ENCODE results near the gene C1orf226. TPM values are rescaled to one million over a fixed set of nuclear protein-coding genes. Genes with fewer than 3 reads are reported as not detected.

C1orf226 gene
- total RNA-seq, 1 experiment from 2014 or later = 3.1 TPM

DNA sequence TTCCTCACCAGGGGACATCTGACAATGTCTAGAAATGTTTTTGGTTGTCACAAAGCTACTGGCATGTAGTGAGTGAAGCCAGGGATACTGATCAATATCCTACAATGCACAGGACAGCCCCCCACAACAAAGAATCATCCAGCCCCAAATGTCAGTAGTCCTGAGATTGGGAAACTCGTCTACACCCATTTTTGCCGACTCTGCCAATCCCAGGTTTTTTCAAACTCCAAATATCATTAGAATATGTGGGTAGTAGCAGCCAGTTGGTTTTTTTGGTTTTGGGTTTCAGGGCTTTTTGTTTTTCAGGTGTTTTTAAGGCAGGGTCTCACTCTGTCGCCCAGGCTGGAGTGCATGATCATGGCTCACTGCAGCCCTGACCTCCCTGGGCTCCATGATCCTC lies 10.8 kb upstream of the C1orf226 start:
- POLR2A ChIA-PET = interaction anchor here (0.8 to 4.6 kb wide), 5 partner anchors 11 to 34 kb away, joined by 3 to 77 read pairs (median 9); partner anchors contain the start of gene C1orf226

DNA sequence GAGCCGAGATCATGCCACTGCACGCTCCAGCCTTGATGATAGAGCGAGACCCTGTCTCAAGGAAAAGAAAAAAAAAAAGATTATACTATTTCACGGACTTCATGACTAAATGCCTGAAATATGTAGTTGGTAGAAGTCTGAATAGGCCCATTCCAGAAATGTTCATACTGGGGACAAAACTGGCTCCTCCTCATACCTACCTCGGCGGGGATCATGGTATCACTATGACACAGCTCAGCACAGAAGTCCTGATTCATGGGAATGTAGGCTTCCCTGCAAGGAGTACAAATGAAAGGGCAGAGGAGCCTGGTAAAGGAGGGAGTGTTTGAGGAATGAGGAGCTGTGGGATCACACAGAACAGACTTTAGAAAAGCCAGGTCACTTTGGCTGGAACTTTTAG lies 9.9 kb upstream of the C1orf226 start:
- H3K36me3 Mint-ChIP-seq (ENCODE audit: insufficient read depth, unreplicated experiment) = peaks cover 6% of the 10 kb centered on the region
- H3K27me3 Mint-ChIP-seq (ENCODE audit: insufficient read depth, unreplicated experiment) = no peaks in the 10 kb centered on the region
- peak overlapping the region; percentile 92 for H3K27ac Mint-ChIP-seq (ENCODE audit: low read depth, unreplicated experiment)
- POLR2A ChIA-PET = interaction anchor here (0.8 to 4.6 kb wide), 12 partner anchors 8 to 645 kb away, joined by 3 to 77 read pairs (median 4); partner anchors contain the start of gene C1orf226
- BruUV-seq (replicated peaks) = no TSS peak
- TF ChIP-seq, protein P1, sequence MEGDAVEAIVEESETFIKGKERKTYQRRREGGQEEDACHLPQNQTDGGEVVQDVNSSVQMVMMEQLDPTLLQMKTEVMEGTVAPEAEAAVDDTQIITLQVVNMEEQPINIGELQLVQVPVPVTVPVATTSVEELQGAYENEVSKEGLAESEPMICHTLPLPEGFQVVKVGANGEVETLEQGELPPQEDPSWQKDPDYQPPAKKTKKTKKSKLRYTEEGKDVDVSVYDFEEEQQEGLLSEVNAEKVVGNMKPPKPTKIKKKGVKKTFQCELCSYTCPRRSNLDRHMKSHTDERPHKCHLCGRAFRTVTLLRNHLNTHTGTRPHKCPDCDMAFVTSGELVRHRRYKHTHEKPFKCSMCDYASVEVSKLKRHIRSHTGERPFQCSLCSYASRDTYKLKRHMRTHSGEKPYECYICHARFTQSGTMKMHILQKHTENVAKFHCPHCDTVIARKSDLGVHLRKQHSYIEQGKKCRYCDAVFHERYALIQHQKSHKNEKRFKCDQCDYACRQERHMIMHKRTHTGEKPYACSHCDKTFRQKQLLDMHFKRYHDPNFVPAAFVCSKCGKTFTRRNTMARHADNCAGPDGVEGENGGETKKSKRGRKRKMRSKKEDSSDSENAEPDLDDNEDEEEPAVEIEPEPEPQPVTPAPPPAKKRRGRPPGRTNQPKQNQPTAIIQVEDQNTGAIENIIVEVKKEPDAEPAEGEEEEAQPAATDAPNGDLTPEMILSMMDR (IDR thresholded peaks at IDR 0.05; ENCODE audit: unreplicated experiment) = no peak
- peak overlapping the region; percentile 3 for H3K4me3 Mint-ChIP-seq (ENCODE audit: unreplicated experiment)
- no peaks in the 10 kb centered on the region for H3K9me3 Mint-ChIP-seq (ENCODE audit: unreplicated experiment)
- intact Hi-C loops (cut with micrococcal nuclease) = no loop called here
- peaks cover 28% of the 10 kb centered on the region for H3K4me1 Mint-ChIP-seq (ENCODE audit: insufficient read depth, unreplicated experiment)
- no peak for DNase-seq (ENCODE audit: unreplicated experiment)
- CTCF ChIA-PET = interaction anchor here (0.6 to 5.0 kb wide), 11 partner anchors 9 to 180 kb away, joined by 3 to 45 read pairs (median 4); partner anchors contain the start of gene C1orf226

More for the DNA sequence above, 10.8 kb upstream of the C1orf226 start:
- Mint-ChIP-seq H3K4me1 (ENCODE audit: insufficient read depth, unreplicated experiment) (peaks cover 37% of the 10 kb centered on the region), H3K4me3 (ENCODE audit: unreplicated experiment) (no peak overlapping the region), H3K9me3 (ENCODE audit: unreplicated experiment) (no peaks in the 10 kb centered on the region), H3K36me3 (ENCODE audit: insufficient read depth, unreplicated experiment) (peaks cover 6% of the 10 kb centered on the region), H3K27me3 (ENCODE audit: insufficient read depth, unreplicated experiment) (no peaks in the 10 kb centered on the region), H3K27ac (ENCODE audit: low read depth, unreplicated experiment) (no peak overlapping the region)
- no TSS peak for BruUV-seq (replicated peaks)
- intact Hi-C loops (cut with micrococcal nuclease) = no loop called here
- DNase-seq (ENCODE audit: unreplicated experiment) = no peak
- TF ChIP-seq, protein P1 (IDR thresholded peaks at IDR 0.05; ENCODE audit: unreplicated experiment) = no peak
- CTCF ChIA-PET = interaction anchor here (0.6 to 5.0 kb wide), 10 partner anchors 10 to 315 kb away, joined by 3 to 45 read pairs (median 4); partner anchors contain the start of gene C1orf226

DNA sequence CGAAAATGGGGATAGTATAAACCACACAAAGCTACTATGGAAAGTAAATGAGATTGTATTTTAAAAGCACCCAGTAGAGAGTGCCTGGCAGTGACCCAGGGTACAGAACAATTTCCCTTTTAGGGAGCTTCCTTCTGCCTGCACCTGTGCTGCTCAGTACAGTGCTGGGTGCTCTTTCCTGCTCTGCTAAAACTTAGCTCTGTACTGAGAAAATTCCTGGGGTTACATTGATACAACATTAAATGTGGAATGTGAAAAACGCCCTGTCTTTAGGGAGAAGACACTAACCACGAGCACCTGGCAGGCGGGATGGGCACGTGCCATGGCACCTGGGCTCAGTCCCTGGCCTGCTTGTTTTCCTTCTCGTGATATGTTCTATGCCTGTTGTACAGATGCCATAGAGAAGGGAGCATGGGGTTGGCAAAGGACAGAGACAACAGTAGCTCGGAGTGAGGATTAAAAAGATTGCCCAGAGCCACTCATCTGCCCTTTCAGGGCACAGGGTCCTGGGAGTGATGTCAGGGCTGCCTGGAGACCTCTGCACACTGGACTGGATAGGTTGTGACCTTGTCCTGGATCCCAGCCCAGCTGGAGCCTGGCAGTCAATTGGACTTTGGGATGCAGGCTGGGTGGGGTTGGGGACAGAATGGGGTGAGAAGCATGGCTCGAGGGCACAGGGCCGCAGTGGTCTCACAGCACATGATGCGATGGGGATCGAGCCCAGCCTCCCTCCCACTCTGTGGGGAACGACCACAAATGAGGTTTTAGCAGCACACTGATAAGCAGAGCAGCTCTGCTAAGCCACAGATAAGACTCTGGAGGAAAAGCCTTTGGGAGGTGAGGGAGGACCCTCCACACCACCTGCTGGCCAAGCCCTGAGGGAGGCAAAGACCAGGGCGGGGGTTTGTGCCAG lies 9.1 kb upstream of the C1orf226 start:
- ChIA-PET POLR2A (interaction anchor here (0.8 to 4.6 kb wide), 14 partner anchors 9 to 646 kb away, joined by 3 to 77 read pairs (median 4); partner anchors contain the start of gene C1orf226), CTCF (interaction anchor here (0.6 to 5.0 kb wide), 12 partner anchors 10 to 377 kb away, joined by 3 to 45 read pairs (median 5); partner anchors contain the start of gene C1orf226)
- no peak for DNase-seq (ENCODE audit: unreplicated experiment)
- intact Hi-C loops (cut with micrococcal nuclease) = loop anchor here (1.0 kb wide), 1 partner anchor 9 kb away; the partner anchor contains the start of gene C1orf226
- no peaks in the 10 kb centered on the region for H3K9me3 Mint-ChIP-seq (ENCODE audit: unreplicated experiment)
- no peaks in the 10 kb centered on the region for H3K27me3 Mint-ChIP-seq (ENCODE audit: insufficient read depth, unreplicated experiment)
- peaks cover 6% of the 10 kb centered on the region for H3K36me3 Mint-ChIP-seq (ENCODE audit: insufficient read depth, unreplicated experiment)
- TF ChIP-seq, protein P1 (IDR thresholded peaks at IDR 0.05; ENCODE audit: unreplicated experiment) = no peak
- peaks cover 27% of the 10 kb centered on the region for H3K4me1 Mint-ChIP-seq (ENCODE audit: insufficient read depth, unreplicated experiment)
- peak overlapping the region; percentile 3 for H3K4me3 Mint-ChIP-seq (ENCODE audit: unreplicated experiment)
- H3K27ac Mint-ChIP-seq (ENCODE audit: low read depth, unreplicated experiment) = peak overlapping the region; percentile 92
- no TSS peak for BruUV-seq (replicated peaks)

DNA sequence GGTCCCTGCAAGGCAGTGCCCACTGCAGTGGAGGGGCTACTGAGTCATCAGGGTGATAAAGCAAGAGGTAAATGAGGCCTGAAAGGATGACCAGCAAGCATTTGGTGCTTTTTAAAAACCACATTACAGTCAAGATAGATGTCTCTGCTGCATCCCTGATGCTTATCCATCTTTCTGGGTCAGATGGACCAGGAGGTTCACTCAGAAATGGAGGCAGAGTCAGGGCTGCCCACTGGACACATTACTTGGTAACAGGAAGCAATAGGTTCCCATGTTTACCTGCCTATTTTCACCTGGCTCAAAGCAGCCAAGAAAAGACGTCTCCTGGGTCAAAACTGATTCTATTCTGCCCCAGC lies 8.5 kb upstream of the C1orf226 start:
- peaks cover 6% of the 10 kb centered on the region for H3K36me3 Mint-ChIP-seq (ENCODE audit: insufficient read depth, unreplicated experiment)
- H3K9me3 Mint-ChIP-seq (ENCODE audit: unreplicated experiment) = no peaks in the 10 kb centered on the region
- no peaks in the 10 kb centered on the region for H3K27me3 Mint-ChIP-seq (ENCODE audit: insufficient read depth, unreplicated experiment)
- BruUV-seq (replicated peaks) = no TSS peak
- H3K4me3 Mint-ChIP-seq (ENCODE audit: unreplicated experiment) = peak overlapping the region; percentile 6
- intact Hi-C loops (cut with micrococcal nuclease) = loop anchor here (1.0 kb wide), 1 partner anchor 8 kb away; the partner anchor contains the start of gene C1orf226
- peaks cover 31% of the 10 kb centered on the region for H3K4me1 Mint-ChIP-seq (ENCODE audit: insufficient read depth, unreplicated experiment)
- ChIA-PET CTCF (interaction anchor here (0.7 to 4.3 kb wide), 6 partner anchors 9 to 336 kb away, joined by 4 to 27 read pairs (median 6); partner anchors contain the start of gene C1orf226), POLR2A (interaction anchor here (0.9 to 4.6 kb wide), 6 partner anchors 9 to 76 kb away, joined by 3 to 77 read pairs (median 8); partner anchors contain the start of gene C1orf226)
- H3K27ac Mint-ChIP-seq (ENCODE audit: low read depth, unreplicated experiment) = peak overlapping the region; percentile 92
- TF ChIP-seq, protein P1 (IDR thresholded peaks at IDR 0.05; ENCODE audit: unreplicated experiment) = no peak
- DNase-seq (ENCODE audit: unreplicated experiment) = no peak
